K562 (cell line): ENCODE data around the gene SYT7. TPM values are rescaled to one million over a fixed set of nuclear protein-coding genes. Genes with fewer than 3 reads are reported as not detected.

ENCODE experiments used
- ATF3 ChIP-seq, 2 experiments: fragments of 450-650 bp in 1 of 2; sonication (generic) in 1 of 2; formaldehyde crosslinking in 1 of 2; IDR thresholded peaks in 1 of 2; conservative IDR thresholded peaks in 1 of 2; 2 replicates each; pipeline versions ENCODE4 v1.6.1 to v1.8.1; 2016 to 2023; ENCODE audit warnings: mild to moderate bottlenecking in 2 of 2, moderate library complexity in 2 of 2, inconsistent platforms in 1 of 2, missing genetic modification reagents in 1 of 2
- BRF2 ChIP-seq: IDR thresholded peaks from 3 replicates; pipeline ENCODE4 v1.6.1; 2011; ENCODE audit warnings: borderline replicate concordance, mild to moderate bottlenecking; ENCODE audit not compliant: insufficient read length, insufficient read depth
- FOXA3 ChIP-seq, 2 experiments: fragments of 450-650 bp in 1 of 2; sonication (generic) in 1 of 2; formaldehyde crosslinking; IDR thresholded peaks in 1 of 2; conservative IDR thresholded peaks in 1 of 2; 2 replicates each; pipeline versions ENCODE4 v1.4.0 to v1.8.0; 2020 to 2022; ENCODE audit warnings: mild to moderate bottlenecking in 2 of 2, missing genetic modification reagents in 1 of 2
- FOXP1 ChIP-seq: sonication (generic); formaldehyde crosslinking; IDR thresholded peaks from 2 replicates; pipeline ENCODE4 v1.8.0; 2022; ENCODE audit warnings: mild to moderate bottlenecking, missing genetic modification reagents
- KAT2B ChIP-seq: IDR thresholded peaks from one replicate; pipeline ENCODE4 v1.6.1; 2012; ENCODE audit warnings: low read depth, mild to moderate bottlenecking, control low read depth, inconsistent platforms, low read length, moderate library complexity
- MTA1 ChIP-seq: fragments of 450-650 bp; IDR thresholded peaks from 2 replicates; pipeline ENCODE4 v1.6.1; 2017; ENCODE audit warnings: borderline replicate concordance
- NR0B1 ChIP-seq: fragments of 450-650 bp; IDR thresholded peaks from one replicate; pipeline ENCODE4 v1.6.1; 2018; ENCODE audit warnings: mild to moderate bottlenecking, moderate library complexity; ENCODE audit not compliant: partially characterized antibody
- PKNOX1 ChIP-seq: fragments of 450-650 bp; IDR thresholded peaks from 2 replicates; pipeline ENCODE4 v1.6.1; 2016
- SMAD4 ChIP-seq: fragments of 250-450 bp; sonication (Bioruptor Pico); conservative IDR thresholded peaks from 2 replicates; pipeline ENCODE4 v1.8.0; 2021; ENCODE audit warnings: inconsistent platforms, mild to moderate bottlenecking, moderate library complexity
- ZFP91 ChIP-seq: sonication (generic); formaldehyde crosslinking; IDR thresholded peaks from 2 replicates; pipeline ENCODE4 v1.8.0; 2022; ENCODE audit warnings: mild to moderate bottlenecking, missing genetic modification reagents
- ZNF324 ChIP-seq: fragments of 250-450 bp; sonication (Bioruptor Pico); IDR thresholded peaks from 2 replicates; pipeline ENCODE4 v1.4.0; 2020; ENCODE audit warnings: mild to moderate bottlenecking
- ZNF445 ChIP-seq: fragments of 250-450 bp; sonication (Bioruptor Pico); IDR thresholded peaks from 2 replicates; pipeline ENCODE4 v1.4.0; 2020; ENCODE audit warnings: low read depth, mild to moderate bottlenecking, moderate library complexity
- polyA plus RNA-seq, 8 experiments: library from polyadenylated mRNA; depleted of rRNA in 4 of 8; stranded (reverse) in 5 of 8; unstranded in 3 of 8; fragments of >200 nt; fragmentation: Nextera tagmentation in 2 of 8; fragmentation: Illumina TruSeq in 1 of 8; extraction: Ambion mirVana in 2 of 8; extraction: Trizol in 1 of 8; gene quantifications; 2 replicates each; pipeline versions ENCODE4 v1.2.1 to v1.2.3, GENCODE V29; 2011 to 2014; ENCODE audit warnings: inconsistent platforms in 1 of 8, missing spikeins in 1 of 8
- total RNA-seq, 7 experiments: library from RNA; depleted of rRNA in 6 of 7; stranded (reverse); fragments of >200 nt in 6 of 7; fragmentation: Illumina TruSeq in 2 of 7; extraction: Trizol in 2 of 7; gene quantifications; 2 replicates each; pipeline versions ENCODE4 v1.2.1 to v1.2.3, GENCODE V29; 2011 to 2021; ENCODE audit warnings: low replicate concordance in 1 of 7

Gene SYT7
- total and polyA plus RNA-seq, 9 of the 15 experiments (the other 6 are each of a cell fraction or from before 2014, with no cell fraction given): 0.01 to 0.51 (median 0.16) TPM; not detected in 1

- TF ChIP-seq KAT2B (no peak), FOXP1 (CRISPR knock-in tag) (peak; percentile 52; the same call in 1 of the 2 replicates), MTA1 (peak; percentile 42; the same call in 1 of the 2 replicates), ZNF324 (no peak), NR0B1 (no peak), PKNOX1 (peak; percentile 69), BRF2 (no peak), ATF3 (IDR thresholded peaks at IDR 0.05) (no peak), ATF3 (CRISPR knock-in tag; conservative IDR thresholded peaks at IDR 0.05) (no peak), ZNF445 (CRISPR knock-in tag) (no peak), SMAD4 (CRISPR knock-in tag) (peak; percentile 90), FOXA3 (CRISPR knock-in tag; conservative IDR thresholded peaks at IDR 0.05 in 1 of 2, IDR thresholded peaks at IDR 0.05 in 1 of 2) (no peak), ZFP91 (CRISPR knock-in tag) (no peak)
Observed at GRCh38 chr11:61581030-61581928, at the start of gene SYT7 (continued).
